GM19328 (cell line): ENCODE data around the gene MUC6.

Experiments used
- ATAC-seq: cut with Tn5 transposase; IDR thresholded peaks from one replicate; pipeline ENCODE4 v1.9.1; 2021; ENCODE audit warnings: mild to moderate bottlenecking, moderate library complexity; ENCODE audit not compliant: unreplicated experiment

MUC6 gene

DNA sequence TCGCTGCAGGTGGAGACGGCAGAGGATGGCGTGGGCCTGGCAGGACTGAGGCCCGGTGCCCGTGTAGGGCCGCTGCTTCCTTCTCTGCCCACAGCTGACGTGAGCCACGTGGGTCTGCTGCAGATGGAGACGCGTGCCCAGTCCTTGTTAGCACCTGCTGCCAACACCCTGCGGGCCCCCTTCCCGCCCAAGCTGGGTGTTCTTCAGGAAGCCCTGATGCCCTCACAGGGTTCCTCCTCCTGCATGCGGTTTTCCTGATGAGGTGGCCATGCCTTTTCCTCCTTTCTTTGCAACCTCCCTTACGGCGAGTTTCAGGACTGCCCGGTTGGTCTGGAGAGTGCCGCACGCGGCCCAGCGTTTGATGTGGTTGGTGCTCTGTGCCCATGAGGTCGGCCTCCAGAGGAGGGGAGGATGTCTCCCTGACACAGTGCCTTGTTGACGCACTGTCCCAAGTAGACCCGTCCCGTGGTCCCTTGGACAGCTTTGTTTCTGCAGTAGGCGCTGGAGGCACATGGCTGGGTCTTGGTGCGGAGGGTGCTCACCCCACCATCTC lies 66.1 kb downstream of the MUC6 start:
- ATAC-seq: no peak

DNA sequence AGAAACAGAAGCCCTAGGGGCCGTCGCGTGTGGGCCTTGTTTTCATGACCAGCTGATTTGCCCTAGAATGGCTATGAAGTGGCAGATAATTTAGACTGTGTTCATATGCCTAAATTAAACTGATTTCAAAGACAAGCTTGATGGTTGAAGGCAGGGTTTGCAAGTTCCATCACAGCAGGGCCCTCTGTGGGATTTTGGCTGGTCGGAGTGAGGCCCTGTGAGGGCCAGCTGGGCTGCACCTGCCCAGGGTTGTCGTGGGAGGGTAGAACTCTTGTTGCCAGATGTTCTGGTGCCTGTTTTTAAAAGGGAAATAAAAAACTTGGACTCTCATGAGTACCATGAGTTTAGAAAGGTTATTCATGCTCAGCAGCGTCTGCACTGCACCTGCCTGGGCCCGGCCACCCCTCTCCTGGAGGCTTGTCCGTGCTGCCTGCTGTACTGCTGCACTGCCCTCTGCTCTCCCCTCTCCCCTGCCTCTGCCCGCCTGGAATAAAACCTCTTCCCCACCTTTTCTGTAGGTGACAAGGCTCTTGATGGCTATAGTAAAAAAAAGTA lies 66.8 kb downstream of the MUC6 start:
- no peak for ATAC-seq

DNA sequence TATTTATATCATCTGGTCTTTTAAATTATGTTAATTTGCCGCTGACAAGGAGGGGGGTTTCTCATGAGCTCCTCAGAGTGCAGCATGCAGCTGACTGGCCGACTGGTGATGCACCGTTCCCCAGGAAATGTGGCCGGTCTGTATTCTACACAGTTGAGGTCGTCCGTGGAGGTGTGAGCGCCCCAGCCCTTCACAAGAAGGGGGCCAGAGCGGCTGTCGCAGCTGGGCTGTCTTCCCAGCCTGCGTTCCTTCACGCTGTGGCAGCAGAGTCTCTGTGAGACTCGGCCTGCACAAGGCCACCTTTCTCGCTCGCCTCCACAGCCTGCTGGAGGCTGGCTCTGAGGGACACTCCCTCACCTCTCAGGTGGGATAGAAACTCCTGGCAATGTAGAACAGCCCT lies 67.7 kb downstream of the MUC6 start:
- ATAC-seq: no peak

DNA sequence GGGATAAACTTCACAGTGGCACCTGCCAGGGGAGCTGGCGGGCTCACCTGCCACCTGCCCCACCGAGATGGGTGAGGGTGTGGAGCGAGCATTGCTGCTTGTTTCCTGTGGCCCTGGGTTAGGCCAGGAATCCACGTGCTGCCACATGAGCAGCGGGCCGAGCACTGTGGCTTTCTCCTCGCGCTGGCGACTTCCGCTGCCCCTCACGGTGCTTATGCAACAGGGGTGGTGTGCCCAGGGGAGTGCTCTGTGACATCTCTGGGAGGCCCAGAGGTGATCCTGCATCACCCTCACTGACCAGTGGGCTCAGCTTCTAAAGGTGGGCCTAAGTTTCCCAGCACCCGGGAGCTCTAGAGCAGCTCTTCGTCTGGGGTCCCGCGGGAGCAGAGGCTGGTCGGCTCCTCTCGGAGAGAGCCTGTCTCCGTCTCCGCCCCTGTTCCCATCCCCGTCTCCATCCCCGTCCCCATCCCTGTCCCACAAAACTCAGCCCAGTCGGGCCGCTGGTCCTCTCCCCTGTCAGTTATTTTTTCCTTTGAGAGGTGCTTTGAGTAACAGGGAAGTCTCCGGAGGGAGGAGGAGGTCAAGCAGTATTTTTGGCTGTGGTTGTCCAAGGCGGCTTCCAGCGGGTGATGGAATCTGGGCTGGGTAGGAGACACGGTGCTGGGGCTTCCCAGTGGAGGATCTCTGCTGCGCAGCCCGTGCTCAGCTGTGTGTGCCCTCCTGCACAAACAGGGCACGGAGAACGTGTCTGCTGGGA lies 68.3 kb downstream of the MUC6 start:
- ATAC-seq: no peak

DNA sequence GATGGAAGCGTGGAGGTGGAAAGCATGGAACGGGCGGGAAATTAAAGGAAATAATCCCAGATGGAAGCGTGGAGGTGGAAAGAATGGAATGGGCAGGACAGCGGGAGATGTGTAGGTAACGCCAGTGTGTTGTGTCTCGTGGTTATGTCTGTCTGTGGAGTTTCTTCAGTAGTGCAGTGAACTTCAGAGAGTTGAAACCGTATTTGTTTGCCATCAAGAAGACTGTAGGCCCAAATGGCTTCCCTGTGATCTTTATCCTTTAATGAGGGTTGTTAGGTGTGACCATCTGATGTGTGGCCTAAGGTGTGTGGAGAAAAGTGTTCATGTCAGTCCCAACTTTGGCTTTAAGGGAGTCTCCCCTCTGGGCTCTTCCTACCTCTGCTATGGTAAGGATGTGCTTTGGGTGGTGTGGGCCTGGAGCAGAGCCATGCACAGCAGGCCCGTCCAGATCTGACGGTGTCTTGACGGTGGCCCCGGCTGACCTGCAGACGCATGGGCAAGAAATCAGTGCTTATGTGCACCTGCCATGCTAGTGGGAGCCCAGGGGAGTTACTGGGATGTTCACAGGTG lies 71.2 kb downstream of the MUC6 start:
- no peak for ATAC-seq

DNA sequence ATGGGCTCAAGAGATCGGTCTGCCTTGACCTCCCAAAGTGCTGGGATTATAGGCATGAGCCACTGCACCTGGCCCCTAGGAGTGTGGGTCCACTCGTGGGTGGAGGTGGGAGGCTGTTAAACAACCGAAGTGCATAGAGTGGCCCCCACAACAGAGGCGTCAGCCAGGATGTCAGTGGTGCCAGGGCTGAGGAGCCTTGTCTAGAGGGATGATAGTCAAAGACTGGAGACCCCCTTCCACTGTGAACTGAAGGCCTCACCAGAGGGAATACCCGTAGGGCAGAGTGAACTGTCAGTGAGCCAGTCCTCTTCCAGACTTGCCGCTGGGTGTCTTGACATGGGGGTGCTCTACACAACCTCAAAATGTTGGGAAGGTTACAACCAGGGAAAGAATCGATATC lies 72.7 kb downstream of the MUC6 start:
- no peak for ATAC-seq
